D721Med (cell line): ENCODE results near the gene KIF3A.
A peak's percentile ranks its signal among the peaks of the same experiment; 100 is the strongest.
"Not testable (repeated sequence)": the region's sequence is repeated elsewhere in the genome, so short reads cannot be mapped to it uniquely, and the experiment has no call there.

ENCODE experiments used
- DNase-seq: peaks from one replicate; pipeline ENCODE4 v3.0.0; 2011; ENCODE audit warnings: low spot score; ENCODE audit not compliant: insufficient read length
- FAIRE-seq: peaks from 2 replicates; lab custom pipeline; 2011; peaks lifted over from hg19 to GRCh38; lab: Jason Lieb, UNC
- TF ChIP-seq, protein P1 (sequence below): IDR thresholded peaks from 2 replicates; pipeline ENCODE4 v1.5.1; 2012; ENCODE audit warnings: mild to moderate bottlenecking, control low read depth; ENCODE audit not compliant: insufficient read depth; ENCODE audit errors: missing control alignments

Gene KIF3A

DNA sequence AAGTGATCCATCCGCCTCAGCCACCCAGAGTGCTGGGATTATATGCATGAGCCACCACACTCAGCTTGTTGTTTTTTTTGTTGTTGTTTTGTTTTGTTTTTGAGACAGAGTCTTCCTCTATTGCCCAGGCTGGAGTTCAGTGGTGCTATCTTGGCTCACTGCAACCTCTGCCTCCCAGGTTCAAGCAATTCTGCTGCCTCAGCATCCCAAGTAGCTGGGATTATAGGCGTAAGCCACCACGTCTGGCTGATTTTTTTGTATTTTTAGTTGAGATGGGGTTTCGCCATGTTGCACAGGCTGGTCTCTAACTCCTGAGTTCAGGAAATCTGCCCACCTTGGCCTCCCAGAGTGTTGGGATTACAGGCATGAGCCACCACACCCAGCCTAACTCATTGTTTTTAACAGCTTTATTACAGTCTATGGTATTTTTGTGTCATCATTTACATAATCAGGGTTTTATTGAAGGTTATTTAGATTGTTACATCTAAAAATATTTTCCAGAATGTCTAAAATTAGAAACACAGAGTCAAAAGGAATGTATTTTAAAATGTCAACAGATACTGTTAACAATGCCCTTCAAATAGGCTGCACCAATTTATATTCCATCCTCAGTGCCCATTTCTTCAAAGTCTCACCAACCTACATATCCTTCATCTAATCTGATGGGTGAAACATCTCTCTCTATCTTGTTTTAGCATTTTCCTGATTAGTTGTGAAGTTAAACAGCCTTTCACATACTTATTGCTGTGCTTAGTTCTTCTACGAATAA lies 18.6 kb downstream of the KIF3A start:
- FAIRE-seq, result no peak
- no peak for DNase-seq
- TF ChIP-seq, protein P1, sequence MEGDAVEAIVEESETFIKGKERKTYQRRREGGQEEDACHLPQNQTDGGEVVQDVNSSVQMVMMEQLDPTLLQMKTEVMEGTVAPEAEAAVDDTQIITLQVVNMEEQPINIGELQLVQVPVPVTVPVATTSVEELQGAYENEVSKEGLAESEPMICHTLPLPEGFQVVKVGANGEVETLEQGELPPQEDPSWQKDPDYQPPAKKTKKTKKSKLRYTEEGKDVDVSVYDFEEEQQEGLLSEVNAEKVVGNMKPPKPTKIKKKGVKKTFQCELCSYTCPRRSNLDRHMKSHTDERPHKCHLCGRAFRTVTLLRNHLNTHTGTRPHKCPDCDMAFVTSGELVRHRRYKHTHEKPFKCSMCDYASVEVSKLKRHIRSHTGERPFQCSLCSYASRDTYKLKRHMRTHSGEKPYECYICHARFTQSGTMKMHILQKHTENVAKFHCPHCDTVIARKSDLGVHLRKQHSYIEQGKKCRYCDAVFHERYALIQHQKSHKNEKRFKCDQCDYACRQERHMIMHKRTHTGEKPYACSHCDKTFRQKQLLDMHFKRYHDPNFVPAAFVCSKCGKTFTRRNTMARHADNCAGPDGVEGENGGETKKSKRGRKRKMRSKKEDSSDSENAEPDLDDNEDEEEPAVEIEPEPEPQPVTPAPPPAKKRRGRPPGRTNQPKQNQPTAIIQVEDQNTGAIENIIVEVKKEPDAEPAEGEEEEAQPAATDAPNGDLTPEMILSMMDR, result no peak

DNA sequence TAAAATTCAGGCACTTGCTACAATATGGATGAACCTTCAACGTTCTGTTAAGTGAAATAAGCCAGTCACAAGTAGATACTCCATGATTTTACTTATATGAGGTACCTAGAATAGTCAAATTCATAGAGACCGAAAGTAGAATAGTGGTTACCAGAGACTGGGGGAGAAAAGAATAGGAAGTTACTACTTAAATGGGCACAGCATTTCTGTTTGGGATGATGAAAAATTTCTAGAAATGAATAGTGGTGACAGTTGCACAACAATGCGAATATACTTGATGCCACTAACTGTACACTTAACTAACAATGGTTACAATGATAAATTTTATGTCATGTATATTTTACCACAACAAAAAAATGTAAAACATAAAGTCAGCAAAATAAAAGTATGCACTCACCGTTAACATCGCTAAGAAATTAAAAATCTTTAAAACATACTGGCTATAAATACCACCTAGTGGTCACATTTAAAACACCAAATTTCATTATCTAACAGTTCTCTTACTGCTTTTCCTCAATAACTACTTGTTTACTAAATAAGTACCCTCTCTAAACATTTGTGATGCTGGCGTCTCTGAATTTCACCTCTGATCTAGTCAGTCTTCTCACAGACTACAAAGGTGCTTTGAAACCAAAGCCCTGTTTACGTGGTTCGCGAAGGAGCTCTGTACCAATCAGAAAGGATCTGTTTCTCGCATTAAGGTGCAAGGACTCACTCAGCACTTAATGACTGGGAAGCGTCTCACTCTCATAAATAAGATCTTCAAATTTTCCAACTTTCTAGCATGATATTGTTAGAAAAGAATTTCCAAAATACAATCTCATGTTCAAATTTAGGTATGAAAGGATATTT lies 22.7 kb downstream of the KIF3A start:
- DNase-seq, result no peak
- TF ChIP-seq, protein P1, result no peak
- FAIRE-seq, result no peak

DNA sequence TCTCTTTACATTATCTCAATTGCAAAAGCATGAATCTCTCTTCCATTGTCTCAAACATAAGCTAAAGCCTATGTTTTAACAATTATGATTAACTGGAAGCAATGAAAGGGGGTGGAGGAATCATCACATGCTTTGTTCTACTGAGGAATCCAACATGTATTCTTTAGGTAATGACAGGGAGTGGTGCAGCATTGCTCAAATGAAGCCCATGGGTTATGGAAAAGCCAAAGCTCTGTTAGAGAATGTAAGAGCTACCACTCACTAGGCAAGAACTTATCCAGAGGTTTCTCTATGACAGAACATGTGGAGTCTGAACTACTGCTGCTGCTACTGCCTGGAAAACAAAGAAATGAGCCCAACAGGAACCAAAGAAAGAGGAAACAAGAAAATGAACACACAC lies 28.7 kb downstream of the KIF3A start:
- TF ChIP-seq, protein P1, result no peak
- FAIRE-seq (no peak), DNase-seq (no peak)

DNA sequence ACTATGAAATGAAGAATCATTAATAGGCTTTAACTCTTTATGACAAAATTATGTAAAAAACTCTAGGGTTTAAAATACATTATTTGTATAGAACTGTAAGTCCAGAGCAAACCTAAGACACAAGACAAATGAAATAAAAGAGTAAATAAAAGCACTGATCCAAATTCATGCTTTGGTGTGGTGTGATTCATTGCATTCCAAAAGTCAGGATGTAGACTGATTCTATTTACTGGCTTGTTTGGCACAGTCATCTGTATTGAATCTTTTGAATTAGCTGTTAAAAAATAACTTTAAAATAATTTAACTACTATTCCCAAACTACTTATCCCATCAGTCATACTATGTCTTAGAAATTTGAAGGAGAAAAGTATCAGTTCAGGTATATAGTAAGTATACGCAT lies 32.5 kb downstream of the KIF3A start:
- no peak for FAIRE-seq
- TF ChIP-seq, protein P1, result no peak
- DNase-seq, result no peak

DNA sequence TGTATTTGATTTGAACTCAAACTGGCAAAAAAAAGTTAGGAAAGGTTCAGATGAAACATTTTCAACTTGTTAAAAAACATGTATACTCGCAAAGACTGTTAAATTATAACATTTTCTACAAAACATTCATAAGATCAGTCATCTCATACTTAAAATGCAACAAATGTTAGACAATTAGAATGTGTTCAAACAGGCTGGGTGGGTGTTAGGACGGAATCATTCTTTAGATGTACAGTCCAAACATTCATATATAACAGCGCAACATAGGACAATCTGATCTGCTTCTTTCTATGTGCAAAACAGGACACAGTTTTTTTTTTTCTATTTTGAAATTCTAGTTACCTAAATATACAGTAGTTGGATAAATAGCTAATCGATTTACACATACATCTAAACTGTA lies 41.4 kb downstream of the KIF3A start:
- no peak for DNase-seq
- peak; percentile 35 for FAIRE-seq
- TF ChIP-seq, protein P1, result no peak

DNA sequence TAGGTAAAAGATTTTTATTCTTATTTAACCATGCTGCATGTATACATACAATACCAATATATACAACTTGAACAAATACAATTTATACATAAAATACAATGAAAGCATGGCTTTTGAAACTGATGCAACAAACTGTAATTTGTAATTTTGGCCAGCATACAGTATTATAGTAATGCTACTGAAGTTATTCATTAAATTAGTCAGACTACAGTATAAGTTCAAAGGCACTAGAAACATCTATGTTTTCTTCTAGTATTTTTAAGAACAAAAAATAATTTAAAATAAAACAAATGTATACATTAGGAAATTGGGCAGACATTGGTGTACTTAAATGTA lies 44.7 kb downstream of the KIF3A start:
- no peak for FAIRE-seq
- TF ChIP-seq, protein P1, result no peak
- no peak for DNase-seq

DNA sequence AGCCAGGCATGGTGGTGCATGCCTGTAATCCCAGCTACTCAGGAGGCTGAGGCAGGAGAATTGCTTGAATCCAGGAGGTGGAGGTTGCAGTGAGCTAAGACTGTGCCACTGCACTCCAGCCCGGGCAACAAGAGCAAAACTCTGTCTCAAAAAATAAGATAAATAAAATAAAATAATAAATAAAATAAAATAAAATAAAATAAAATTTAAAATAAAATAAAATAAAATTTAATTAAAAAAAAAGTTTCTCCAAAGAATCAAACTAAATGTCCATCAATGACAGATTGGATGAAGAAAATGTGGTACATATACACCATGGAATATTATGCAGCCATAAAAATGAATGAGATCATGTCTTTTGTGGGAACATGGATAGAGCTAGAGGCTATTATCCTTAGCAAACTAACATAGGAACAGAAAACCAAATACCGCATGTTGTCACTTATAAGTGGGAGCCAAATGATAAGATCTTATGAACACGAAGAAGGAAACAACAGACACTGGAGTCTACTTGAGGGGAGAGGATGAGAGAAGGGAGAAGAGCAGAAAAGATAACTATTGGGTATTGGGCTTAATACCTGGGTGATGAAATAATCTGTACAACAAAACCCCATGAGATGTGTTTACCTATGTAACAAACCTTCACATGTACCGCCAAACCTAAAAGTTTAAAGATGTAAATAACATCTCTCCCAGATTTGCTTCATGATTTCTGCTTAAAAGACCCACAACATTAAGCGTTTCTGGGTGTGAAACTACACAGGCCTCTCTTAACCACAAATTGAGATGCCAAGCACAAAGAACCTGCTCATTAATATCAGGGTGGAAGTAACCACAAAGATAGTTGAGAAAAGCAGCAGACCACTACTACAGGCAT lies 45.4 kb downstream of the KIF3A start:
- not testable (repeated sequence) for DNase-seq, FAIRE-seq
